Lower leg skin (tissue), 3 donors: ENCODE data around the gene RDM1.

Experiments used
- CTCF ChIP-seq, 3 donors: fragments of 450-650 bp; IDR thresholded peaks; one replicate each; pipeline ENCODE4 v1.5.1; 2016; ENCODE audit warnings: antibody characterized with exemption in 3 of 3, mild to moderate bottlenecking in 3 of 3, moderate library complexity in 2 of 3
- POLR2A ChIP-seq, 2 donors: fragments of 450-650 bp; IDR thresholded peaks; one replicate each; pipeline ENCODE4 v1.6.1; 2016 to 2017; ENCODE audit warnings: antibody characterized with exemption in 2 of 2, mild to moderate bottlenecking in 1 of 2, moderate library complexity in 1 of 2

DNA sequence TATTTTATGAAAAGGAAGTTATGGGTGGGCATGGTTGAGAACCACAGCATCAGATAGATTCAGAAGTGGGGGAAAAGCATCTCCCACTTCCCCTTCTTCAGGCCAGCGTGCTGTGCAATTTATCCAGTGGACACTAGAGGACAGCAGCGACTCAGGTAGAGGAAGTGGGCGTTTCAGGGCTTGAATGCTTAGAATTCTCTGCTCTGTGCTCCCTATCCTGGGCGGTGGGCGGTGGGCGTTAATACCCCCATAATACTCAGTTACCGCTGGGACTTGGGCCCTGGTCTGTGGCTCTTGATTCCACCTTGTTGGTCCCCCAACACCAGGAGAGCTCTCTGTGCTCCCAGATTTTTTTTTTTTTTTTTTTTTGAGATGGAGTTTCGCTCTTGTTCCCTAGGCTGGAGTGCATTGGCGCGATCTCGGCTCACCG is 16.6 kb upstream of the RDM1 start:
- no peak for TF ChIP-seq CTCF (IDR thresholded peaks at IDR 0.05)
- TF ChIP-seq POLR2A (IDR thresholded peaks at IDR 0.05), result no peak
